Panc1 (cell line): Measurements from ENCODE around the gene CHRM4.

Experiments
- CTCF ChIP-seq: fragments of 450-650 bp; IDR thresholded peaks from 2 replicates; pipeline ENCODE4 v1.5.1; 2017; ENCODE audit warnings: mild to moderate bottlenecking
- POLR2AphosphoS5 ChIP-seq: IDR thresholded peaks from 2 replicates; pipeline ENCODE4 v1.6.1; 2012; ENCODE audit warnings: mild to moderate bottlenecking, low read depth, low read length, moderate library complexity
- REST ChIP-seq, 2 experiments: IDR thresholded peaks; 2 replicates each; pipeline ENCODE4 v1.6.1; 2011 to 2012; ENCODE audit warnings: low read depth in 2 of 2, control low read depth in 1 of 2, low read length in 1 of 2, mild to moderate bottlenecking in 1 of 2, moderate library complexity in 1 of 2; ENCODE audit not compliant: insufficient read depth in 1 of 2
- SIN3A ChIP-seq: IDR thresholded peaks from 2 replicates; pipeline ENCODE4 v1.6.1; 2012; ENCODE audit warnings: low read depth, mild to moderate bottlenecking, low read length, moderate library complexity, borderline replicate concordance; ENCODE audit not compliant: insufficient read depth
- TCF7L2 ChIP-seq: IDR thresholded peaks from 2 replicates; pipeline ENCODE4 v1.6.1; 2011; ENCODE audit warnings: mild to moderate bottlenecking, low read depth, low read length, inconsistent platforms

GRCh38 chr11:46435679-46436078 is 44.1 kb upstream of the CHRM4 start:
- TF ChIP-seq CTCF (no peak), POLR2AphosphoS5 (no peak), SIN3A (no peak), REST (IDR thresholded peaks at IDR 0.05; ENCODE audit: insufficient read depth in 1 of 2, low read depth in 2 of 2, low read length in 1 of 2) (no peak), TCF7L2 (no peak)
